CD4-positive, alpha-beta T cell treated with Interleukin-4 for 4 hours (primary cell): ENCODE data around the gene PPP1R13B.
"Not testable (repeated sequence)": the region's sequence is repeated elsewhere in the genome, so short reads cannot be mapped to it uniquely, and the experiment has no call there.

Source experiments
- DNase-seq: peaks from one replicate; pipeline ENCODE4 v3.0.0-alpha.2; 2020

Gene PPP1R13B

GRCh38 chr14:103847451-103848174 is at the start of gene PPP1R13B:
Gene PPP1R13B, minus strand, starts transcription at chr14:103847575. Its CDS starts 268 bp downstream, at chr14:103847307.
- DNase-seq = peak; percentile 88

GRCh38 chr14:103896578-103896977 is 49.2 kb upstream of the PPP1R13B start:
- no peak for DNase-seq

- no peak for DNase-seq
These were observed 47.3 kb upstream of the PPP1R13B start for GRCh38 chr14:103894723-103895059.

GRCh38 chr14:103894034-103894722 is 46.8 kb upstream of the PPP1R13B start:
- DNase-seq = no peak

DNA sequence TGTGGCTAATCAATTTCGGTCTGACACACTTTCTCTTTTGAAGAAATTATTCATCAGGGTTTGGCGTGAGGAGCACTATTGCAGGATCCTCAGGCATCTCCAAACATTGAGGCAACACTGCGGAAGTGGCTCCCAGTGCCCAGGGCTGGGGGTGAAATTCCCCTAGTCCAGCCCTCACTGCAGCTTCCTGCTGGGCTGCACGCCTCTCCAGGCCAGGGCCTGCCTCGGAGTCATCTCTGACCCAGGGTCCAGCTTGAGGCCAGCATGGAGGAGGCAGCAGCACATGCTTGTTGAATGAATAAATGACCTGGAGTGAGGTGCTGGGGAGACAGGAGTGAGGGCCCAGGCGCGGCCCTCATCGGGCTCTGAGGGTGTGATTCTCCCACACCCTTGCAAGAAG is 44.9 kb upstream of the PPP1R13B start:
- no peak for DNase-seq

- no peak for DNase-seq
These were observed 44.4 kb upstream of the PPP1R13B start for GRCh38 chr14:103891667-103892215.

- no peak for DNase-seq
These were observed 43.7 kb upstream of the PPP1R13B start for GRCh38 chr14:103890821-103891666.

DNA sequence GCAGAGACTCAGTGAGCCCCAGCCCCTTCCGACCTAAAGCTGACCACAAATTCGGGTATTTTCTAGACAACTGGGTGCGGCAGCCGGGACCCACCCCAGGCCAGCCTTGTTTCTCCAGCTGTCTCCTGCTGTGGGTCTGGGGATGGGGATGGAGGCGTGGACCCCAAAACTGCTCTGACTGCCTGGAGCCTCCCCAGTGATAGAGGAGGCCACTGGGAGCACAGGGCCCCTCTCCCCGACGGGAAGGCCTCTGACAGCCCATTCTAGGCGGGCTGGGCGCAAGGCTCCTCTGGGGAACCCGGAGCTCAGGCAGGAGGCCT is 42.6 kb upstream of the PPP1R13B start:
- DNase-seq = no peak

DNA sequence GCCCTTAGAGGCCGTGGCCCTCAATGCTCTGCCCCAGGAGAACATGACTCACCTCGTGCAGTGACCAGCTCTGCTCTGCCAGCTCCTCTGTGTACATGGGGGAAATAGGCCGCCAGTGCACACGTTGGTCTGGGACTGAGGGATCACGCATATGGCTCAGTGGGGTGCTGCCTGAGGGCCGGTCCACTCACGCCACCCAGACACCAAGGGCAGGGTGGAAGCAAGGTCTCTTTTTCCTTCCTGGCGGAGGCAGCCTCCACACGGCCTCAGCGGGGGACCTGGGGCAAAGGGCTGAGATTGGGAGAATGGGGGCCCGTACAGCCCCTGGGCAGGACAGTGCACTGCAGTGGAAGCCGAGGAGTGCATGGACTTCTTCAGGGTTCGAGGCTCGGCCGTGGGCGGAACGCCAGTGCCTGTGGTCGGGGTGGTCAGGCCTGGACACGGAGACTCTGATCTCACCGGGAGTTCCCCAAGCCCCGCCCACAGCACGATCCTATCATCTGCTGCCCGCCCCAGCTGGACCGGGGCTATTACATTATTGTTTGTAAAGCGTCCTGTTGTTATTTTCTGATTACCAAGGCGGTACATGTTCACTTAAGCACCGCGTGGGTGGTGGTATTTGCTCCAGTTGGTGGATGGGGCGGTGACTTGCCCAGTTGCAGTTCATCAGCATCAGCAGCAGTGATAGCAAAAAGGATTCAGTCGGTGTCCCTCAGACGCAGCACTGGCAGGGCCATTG is 42.1 kb upstream of the PPP1R13B start:
- no peak for DNase-seq

DNA sequence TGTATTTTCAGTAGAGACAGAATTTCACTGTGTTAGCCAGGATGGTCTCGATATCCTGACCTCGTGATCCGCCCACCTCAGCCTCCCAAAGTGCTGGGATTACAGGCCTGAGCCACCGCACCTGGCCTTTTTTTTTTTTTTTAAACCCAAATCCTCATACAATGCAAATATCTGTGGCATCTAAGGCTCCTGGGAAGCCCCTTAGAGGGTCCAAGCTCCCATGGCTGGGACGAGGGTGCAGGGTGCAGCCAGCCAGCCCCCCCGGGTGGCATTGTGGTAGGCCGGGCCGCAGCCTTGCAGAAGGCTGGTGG is 41.6 kb upstream of the PPP1R13B start:
- DNase-seq = not testable (repeated sequence)

DNA sequence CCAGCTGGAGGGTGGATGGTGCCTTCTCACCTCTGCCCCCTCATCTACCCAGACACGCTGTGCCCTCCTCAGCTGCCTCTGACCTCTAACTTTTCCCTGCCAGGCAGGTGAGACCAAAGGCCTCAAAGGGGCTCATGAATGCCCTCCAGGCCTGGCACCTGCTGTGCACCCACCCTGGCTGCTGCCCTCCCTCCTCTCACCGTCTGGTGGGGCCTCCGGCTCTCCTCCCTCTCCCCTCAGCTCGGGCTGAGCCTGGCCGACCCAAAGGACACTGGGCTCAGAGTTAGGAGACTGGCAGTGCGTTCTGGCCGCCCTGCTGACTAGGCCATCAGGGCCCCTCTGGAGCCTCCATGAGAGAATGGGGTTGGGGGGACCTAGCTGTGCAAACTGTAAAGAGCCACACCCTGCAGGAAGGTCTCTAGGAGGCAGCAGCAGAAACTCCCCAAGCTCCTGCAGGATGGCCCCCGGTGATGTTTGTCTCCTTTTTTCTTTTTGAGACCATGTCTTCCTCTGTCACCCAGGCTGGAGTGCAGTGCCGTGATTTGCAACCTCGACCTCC is 40.3 kb upstream of the PPP1R13B start:
- no peak for DNase-seq

DNA sequence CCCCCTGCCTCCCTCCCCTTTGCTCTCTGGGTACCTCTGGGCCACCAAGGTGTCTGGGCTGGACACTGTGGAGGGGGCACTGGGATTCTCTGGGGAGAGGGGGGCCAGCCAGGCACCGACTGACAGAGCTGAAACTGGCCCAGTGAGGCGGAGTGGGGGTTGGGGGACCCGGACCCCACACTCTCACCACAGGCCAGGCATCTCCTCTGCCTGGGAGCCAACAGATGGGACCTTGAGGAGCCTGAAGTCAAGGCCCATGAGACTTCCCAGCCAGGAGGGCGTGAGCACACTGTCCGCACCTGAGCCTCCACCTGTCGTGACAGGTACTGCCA is 39.8 kb upstream of the PPP1R13B start:
- no peak for DNase-seq

DNA sequence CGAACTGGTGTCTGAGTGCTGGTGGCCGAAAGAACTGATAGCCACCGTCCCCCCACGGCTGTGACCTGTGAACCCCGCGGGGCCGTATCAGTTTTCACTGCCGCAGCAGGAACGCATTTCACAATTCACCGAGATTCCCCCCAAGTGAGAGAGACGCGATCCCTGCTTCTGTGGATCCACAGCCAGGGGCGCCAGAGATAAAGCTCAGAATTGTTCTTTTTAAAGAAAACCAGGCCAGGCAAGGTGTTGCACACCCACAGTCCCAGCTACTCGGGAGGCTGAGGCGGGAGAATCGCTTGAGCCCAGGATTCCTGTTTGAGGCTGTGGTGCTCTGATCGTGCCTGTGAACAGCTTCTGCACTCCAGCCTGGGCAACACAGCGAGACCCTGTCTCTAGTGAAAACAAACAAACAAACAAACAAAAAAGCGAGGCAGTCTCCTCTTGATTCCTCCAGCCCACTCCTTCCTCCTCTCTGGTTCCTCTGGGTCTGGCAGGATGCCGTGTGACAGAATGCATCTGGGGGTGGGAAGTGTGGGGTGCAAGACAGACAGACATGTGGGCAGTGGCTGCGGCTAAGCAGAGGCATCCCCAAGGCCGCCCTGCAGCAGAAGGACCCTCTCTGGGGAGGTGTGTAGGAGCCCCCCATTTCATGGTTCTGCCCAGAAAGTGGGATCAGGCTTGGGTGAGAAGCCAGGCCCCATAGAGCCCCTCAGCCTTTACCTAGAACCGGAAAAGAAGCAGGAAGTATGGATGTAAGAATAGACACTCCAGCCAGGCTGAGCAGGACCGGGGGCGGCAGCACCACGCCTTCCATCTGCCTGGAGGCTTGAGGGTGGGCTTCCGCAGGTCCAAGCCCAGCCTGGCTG is 39.2 kb upstream of the PPP1R13B start:
- no peak for DNase-seq

DNA sequence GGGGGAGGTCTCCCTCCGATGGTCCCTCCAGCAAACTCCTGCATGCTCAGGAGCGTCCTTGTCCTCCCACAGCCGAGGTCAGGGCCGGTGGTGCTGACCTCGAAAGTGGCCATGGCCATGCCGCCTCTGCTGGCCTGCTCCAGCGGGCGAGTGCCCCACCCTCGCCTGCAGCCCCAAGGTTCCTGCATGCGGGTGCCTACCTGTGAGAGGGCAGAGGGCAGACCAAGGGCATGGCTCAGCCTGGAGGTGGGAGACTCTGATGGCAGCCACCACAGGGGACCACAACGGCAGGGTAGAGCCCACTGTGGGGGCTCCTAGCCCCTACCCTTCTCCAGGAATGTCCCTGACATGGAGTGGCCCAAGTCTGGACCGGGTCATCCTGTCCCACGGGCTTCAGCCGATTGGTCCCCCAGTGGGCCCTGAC is 38.1 kb upstream of the PPP1R13B start:
- no peak for DNase-seq

GRCh38 chr14:103884854-103885253 is 37.5 kb upstream of the PPP1R13B start:
- no peak for DNase-seq

DNA sequence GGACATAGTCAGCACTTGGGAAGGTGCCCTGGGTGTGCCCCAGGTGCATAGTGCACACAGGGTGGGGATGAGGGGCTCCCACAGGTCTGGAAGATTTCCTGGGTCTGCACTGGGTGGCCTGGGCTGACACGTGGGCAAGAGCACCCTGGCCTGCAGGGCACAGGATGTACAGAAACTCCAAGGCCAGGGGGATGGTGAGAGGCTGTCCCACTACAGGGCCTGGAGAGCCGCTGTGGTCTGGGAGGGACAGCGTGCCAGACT is 35.8 kb upstream of the PPP1R13B start:
- no peak for DNase-seq

- DNase-seq = no peak
These were observed 35.3 kb upstream of the PPP1R13B start for GRCh38 chr14:103882503-103883262.

DNA sequence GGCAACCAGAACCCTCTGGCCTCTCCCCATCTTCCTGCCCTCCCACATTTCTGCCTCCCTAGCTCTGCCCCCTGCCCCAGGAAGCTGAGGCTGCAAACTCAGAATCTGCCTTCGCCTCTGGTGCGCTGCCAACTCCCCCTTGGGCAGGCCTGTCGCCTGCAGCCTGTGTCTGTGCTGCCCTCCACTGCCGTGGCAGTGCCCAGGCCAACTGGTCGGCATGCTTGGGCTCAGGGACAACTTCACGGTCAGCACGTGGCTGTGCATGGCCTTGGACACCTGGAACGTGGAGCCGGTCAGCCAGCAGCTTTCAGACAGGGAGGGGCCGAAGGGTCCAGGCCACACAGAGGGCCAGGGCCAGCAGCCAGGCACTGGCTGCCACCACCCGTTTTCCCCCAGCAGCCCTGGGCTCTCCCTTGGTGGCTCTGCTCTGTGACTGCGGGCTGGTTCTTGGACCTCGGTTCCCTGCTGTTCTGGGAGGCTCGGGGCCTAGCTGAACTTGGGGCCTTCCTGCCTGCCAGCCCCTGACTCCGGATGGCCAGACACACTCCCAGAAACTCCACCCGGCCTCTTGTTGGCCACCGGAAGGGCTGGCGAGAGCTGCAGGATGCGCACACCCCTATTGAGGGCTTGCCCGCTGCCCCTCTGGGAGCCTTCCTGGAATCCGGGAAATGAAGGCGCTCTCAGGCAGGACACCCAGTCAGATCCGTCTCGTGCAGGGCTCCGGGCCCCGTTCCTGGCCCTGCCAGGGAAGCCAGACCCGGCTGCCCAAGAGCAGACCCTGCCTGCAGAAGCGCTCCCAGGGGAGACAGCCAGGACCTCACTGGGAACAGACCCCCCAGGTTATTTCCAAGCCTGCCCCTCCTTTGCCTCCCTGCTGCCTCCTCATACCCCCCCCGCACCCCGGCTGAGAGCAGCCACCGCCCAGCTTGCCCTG is 34.2 kb upstream of the PPP1R13B start:
- DNase-seq = no peak

DNA sequence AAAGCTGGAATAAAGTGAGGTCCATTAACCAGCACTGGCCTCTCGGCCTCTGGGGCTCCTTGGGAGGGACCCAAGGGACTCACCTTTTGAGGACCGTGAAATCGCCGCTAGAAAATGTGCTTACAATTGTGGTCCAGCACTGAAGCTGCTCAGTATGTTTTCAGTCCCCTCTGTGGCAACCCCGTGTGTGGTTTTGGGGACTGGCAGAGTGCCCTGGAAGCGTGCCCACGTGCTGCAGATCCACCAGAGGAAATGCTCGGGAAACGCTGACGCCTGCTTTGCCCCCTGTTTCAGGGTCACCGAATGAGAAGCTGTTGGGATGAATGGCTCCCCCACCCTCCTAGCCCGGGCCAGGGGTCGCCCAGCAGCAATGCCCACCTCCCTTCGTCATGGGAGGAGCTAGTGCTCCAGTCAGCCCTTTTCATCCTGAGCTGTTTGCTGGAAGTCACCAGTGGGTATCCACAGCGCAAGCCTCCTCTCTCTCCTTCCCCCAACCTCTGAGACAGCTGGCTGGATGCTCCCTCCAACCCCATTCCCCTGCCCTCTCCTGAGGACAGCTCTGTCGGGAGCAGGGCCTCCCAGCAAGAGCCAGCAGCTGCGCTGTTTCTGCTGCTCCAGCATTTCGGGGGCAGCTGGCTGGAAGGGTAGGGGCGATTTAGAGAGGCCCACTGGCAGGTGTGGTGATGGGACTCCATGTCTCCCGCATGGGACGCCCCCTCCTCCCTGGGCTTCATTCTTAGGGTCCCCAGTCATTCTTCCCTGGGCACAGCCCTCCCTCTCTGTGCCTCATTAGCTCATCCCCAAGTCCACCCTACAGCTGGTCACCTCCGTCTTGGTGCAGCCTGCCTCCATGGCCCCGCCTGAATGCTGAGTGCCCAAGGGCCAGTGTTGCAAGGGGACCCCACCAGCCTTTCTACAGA is 33.2 kb upstream of the PPP1R13B start:
- DNase-seq = peak; percentile 4
